Neural crest cell (in vitro differentiated cells): ENCODE data around the gene ACACB. TPM values are rescaled to one million over a fixed set of nuclear protein-coding genes. Genes with fewer than 3 reads are reported as not detected.

Source experiments
- DNase-seq: peaks from one replicate; pipeline ENCODE4 v3.0.0; 2021; ENCODE audit warnings: low read depth, mixed read lengths, low spot score
- H3K27ac Mint-ChIP-seq: one replicate; pipeline ENCODE4 v1.8.0; 2021; ENCODE audit warnings: mild to moderate bottlenecking, mixed read lengths; ENCODE audit not compliant: unreplicated experiment
- H3K27me3 Mint-ChIP-seq: 2 replicates; pipeline ENCODE4 v1.8.0; 2021; ENCODE audit warnings: low read depth, mild to moderate bottlenecking, mixed read lengths
- H3K36me3 Mint-ChIP-seq: 2 replicates; pipeline ENCODE4 v1.8.0; 2021; ENCODE audit warnings: low read depth, mild to moderate bottlenecking, mixed read lengths
- H3K4me1 Mint-ChIP-seq: 2 replicates; pipeline ENCODE4 v1.8.0; 2021; ENCODE audit warnings: mixed read lengths
- H3K4me3 Mint-ChIP-seq: one replicate; pipeline ENCODE4 v1.8.0; 2021; ENCODE audit warnings: mild to moderate bottlenecking, mixed read lengths
- H3K9me3 Mint-ChIP-seq: 2 replicates; pipeline ENCODE4 v1.8.0; 2021; ENCODE audit warnings: mixed read lengths
- CTCF ChIP-seq: fragments of 200-600 bp; sonication (generic); conservative IDR thresholded peaks from 2 replicates; pipeline ENCODE4 v1.5.0; 2021; ENCODE audit warnings: antibody characterized with exemption, mild to moderate bottlenecking
- total RNA-seq: library from RNA; stranded (reverse); gene quantifications from 2 replicates; pipeline ENCODE4 v1.2.1, GENCODE V29; 2021

Gene ACACB
- total RNA-seq, 1 donor from 2014 or later = 15.9 TPM

GRCh38 chr12:109270494-109270893, 154.1 kb downstream of the ACACB start:
- TF ChIP-seq CTCF = no peak
- DNase-seq = no peak
- Mint-ChIP-seq H3K36me3 (peaks cover 3% of the 10 kb centered on the region), H3K4me3 (no peak overlapping the region), H3K9me3 (no peaks in the 10 kb centered on the region), H3K4me1 (no peaks in the 10 kb centered on the region), H3K27ac (no peak overlapping the region), H3K27me3 (peaks cover 20% of the 10 kb centered on the region)

- TF ChIP-seq CTCF = no peak
- Mint-ChIP-seq H3K27me3 (peaks cover 21% of the 10 kb centered on the region), H3K36me3 (peaks cover 3% of the 10 kb centered on the region), H3K4me3 (no peak overlapping the region), H3K4me1 (no peaks in the 10 kb centered on the region), H3K9me3 (no peaks in the 10 kb centered on the region), H3K27ac (no peak overlapping the region)
- no peak for DNase-seq
Observed at GRCh38 chr12:109271418-109271817, 155.0 kb downstream of the ACACB start.

- peaks cover 3% of the 10 kb centered on the region for H3K36me3 Mint-ChIP-seq
- no peak overlapping the region for H3K27ac Mint-ChIP-seq
- peaks cover 1% of the 10 kb centered on the region for H3K4me1 Mint-ChIP-seq
- H3K9me3 Mint-ChIP-seq = no peaks in the 10 kb centered on the region
- peaks cover 21% of the 10 kb centered on the region for H3K27me3 Mint-ChIP-seq
- no peak for DNase-seq
- H3K4me3 Mint-ChIP-seq = no peak overlapping the region
- TF ChIP-seq CTCF = no peak
Observed at GRCh38 chr12:109273354-109273753, 157.0 kb downstream of the ACACB start.

DNA sequence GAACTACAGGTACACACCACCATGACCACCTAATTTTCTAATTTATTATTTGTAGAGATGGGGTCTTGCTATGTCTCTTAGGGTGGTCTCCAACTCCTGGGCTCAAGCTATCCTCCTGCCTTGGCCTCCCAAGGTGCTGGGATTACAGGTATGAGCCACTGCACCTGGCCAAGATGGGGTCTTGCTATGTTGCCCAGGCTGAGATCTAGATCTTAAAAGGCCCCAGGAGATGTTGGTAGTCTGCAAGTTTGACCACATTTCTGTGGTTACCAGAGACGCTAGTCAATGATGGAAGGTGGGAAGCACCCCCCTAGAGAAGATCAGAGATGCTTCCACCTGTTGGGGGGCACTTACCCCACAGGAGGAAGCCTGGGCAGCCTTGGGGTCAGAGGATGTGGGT, 158.0 kb downstream of the ACACB start:
- Mint-ChIP-seq H3K4me3 (no peak overlapping the region), H3K27me3 (peaks cover 21% of the 10 kb centered on the region), H3K4me1 (peaks cover 4% of the 10 kb centered on the region), H3K27ac (no peak overlapping the region), H3K9me3 (no peaks in the 10 kb centered on the region), H3K36me3 (peaks cover 3% of the 10 kb centered on the region)
- no peak for DNase-seq
- TF ChIP-seq CTCF = no peak

DNA sequence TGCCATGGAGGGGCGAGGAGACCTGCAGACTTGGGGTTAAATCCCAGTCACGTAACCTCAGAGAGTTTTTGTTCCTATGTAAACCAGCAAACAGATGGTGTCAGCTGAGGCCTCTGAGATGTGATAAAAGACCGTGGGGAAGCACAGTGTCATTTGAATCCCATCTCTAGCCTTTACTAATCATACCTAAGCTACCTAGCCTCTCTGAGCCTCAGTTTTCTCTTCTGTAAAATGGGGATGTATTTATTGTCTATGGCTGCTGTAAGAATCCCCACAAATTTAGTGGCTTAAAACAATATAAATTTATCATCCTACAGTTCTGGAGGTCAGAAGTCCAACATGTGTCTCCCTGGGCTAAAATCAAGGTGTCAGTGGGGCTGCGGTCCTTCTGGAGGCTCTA, 158.8 kb downstream of the ACACB start:
- Mint-ChIP-seq H3K27ac (no peak overlapping the region), H3K9me3 (no peaks in the 10 kb centered on the region), H3K4me3 (no peak overlapping the region), H3K27me3 (peaks cover 21% of the 10 kb centered on the region), H3K4me1 (peaks cover 4% of the 10 kb centered on the region), H3K36me3 (peaks cover 3% of the 10 kb centered on the region)
- DNase-seq = no peak
- TF ChIP-seq CTCF = no peak

- no peak for TF ChIP-seq CTCF
- Mint-ChIP-seq H3K36me3 (no peaks in the 10 kb centered on the region), H3K9me3 (no peaks in the 10 kb centered on the region), H3K27me3 (peaks cover 20% of the 10 kb centered on the region), H3K4me3 (no peak overlapping the region), H3K27ac (no peak overlapping the region), H3K4me1 (peaks cover 4% of the 10 kb centered on the region)
- no peak for DNase-seq
Observed at GRCh38 chr12:109276160-109276559, 159.8 kb downstream of the ACACB start.
